ENCODE measurements around the gene MYO9A. TPM values are rescaled to one million over a fixed set of nuclear protein-coding genes. Genes with fewer than 3 reads are reported as not detected.

The MYO9A gene
- total RNA-seq, 1 experiment from 2014 or later, result 23.0 TPM

- ChIA-PET RAD21 (ENCODE audit: low non-redundant PET in 1 of 2, low total read pairs in 2 of 2, uncharacterized antibody in 2 of 2, unreplicated experiment in 2 of 2) (no interaction called here), CTCF (no interaction called here), POLR2A (no interaction called here)
- H3K9me2 ChIP-seq (ENCODE audit: insufficient read depth), result no peaks in the 10 kb centered on the region
- no peak overlapping the region for H2AFZ ChIP-seq (ENCODE audit: low read depth, low read length, poor library complexity, severe bottlenecking)
- H3K4me2 ChIP-seq (ENCODE audit: low read length), result no peak overlapping the region
- H3K4me1 ChIP-seq (ENCODE audit: control insufficient read depth in 1 of 2, insufficient read depth in 2 of 2, low read length in 2 of 2), result no peaks in the 10 kb centered on the region
- 0 out of 2 replicates have a peak, but pooled peaks cover 8% of the 10 kb centered on the region for H3K79me2 ChIP-seq (ENCODE audit: insufficient read depth, low read length)
- no peak overlapping the region for H3K9ac ChIP-seq (ENCODE audit: low read length)
- H3K36me3 ChIP-seq (ENCODE audit: control insufficient read depth in 1 of 2, insufficient read depth in 2 of 2, low read length in 2 of 2), result no peaks in the 10 kb centered on the region
- no peaks in the 10 kb centered on the region for H4K20me1 ChIP-seq (ENCODE audit: insufficient read depth)
- no peak overlapping the region for H3K27ac ChIP-seq (ENCODE audit: low read depth, low read length)
- DNase-seq (ENCODE audit: low read depth, low spot score), result no peak
- no peaks in the 10 kb centered on the region for H3K9me3 ChIP-seq (ENCODE audit: control insufficient read depth in 1 of 2, insufficient read depth in 1 of 2, low read depth in 1 of 2, low read length in 2 of 2)
- no peak for ATAC-seq
- TF ChIP-seq ELF1 (IDR thresholded peaks at IDR 0.05; ENCODE audit: borderline replicate concordance, low read depth) (no peak), SIN3A (IDR thresholded peaks at IDR 0.05; ENCODE audit: low read depth) (no peak), RAD21 (IDR thresholded peaks at IDR 0.05; ENCODE audit: low read depth) (no peak), POLR2A (IDR thresholded peaks at IDR 0.05; ENCODE audit: borderline replicate concordance, extremely low read depth, insufficient read depth, insufficient read length) (no peak), FOSL1 (IDR thresholded peaks at IDR 0.05; ENCODE audit: low read depth) (no peak), POLR2AphosphoS5 (IDR thresholded peaks at IDR 0.05; ENCODE audit: low read depth, low read length) (no peak), ZBTB33 (IDR thresholded peaks at IDR 0.05; ENCODE audit: extremely low read depth, insufficient replicate concordance, low read length) (no peak)
- BruUV-seq (replicated peaks), result no TSS peak
- H3K4me3 ChIP-seq (replicated peaks in 1 of 2; ENCODE audit: low read depth in 1 of 2, low read length in 2 of 2), result no peak overlapping the region
- intact Hi-C loops (cut with micrococcal nuclease), result no loop called here
- no peaks in the 10 kb centered on the region for H3K27me3 ChIP-seq (ENCODE audit: insufficient read depth, low read length)
These were observed 52.1 kb downstream of the MYO9A start for GRCh38 chr15:72065801-72066200.

GRCh38 chr15:72063186-72063585 lies 54.8 kb downstream of the MYO9A start:
- RAD21 ChIA-PET (ENCODE audit: low non-redundant PET in 1 of 2, low total read pairs in 2 of 2, uncharacterized antibody in 2 of 2, unreplicated experiment in 2 of 2), result no interaction called here
- no peaks in the 10 kb centered on the region for H3K4me1 ChIP-seq (ENCODE audit: control insufficient read depth in 1 of 2, insufficient read depth in 2 of 2, low read length in 2 of 2)
- no peaks in the 10 kb centered on the region for H3K36me3 ChIP-seq (ENCODE audit: control insufficient read depth in 1 of 2, insufficient read depth in 2 of 2, low read length in 2 of 2)
- H3K79me2 ChIP-seq (ENCODE audit: insufficient read depth, low read length), result 0 out of 2 replicates have a peak, but pooled peaks cover 8% of the 10 kb centered on the region
- POLR2A ChIA-PET, result no interaction called here
- intact Hi-C loops (cut with micrococcal nuclease), result no loop called here
- DNase-seq (ENCODE audit: low read depth, low spot score) (no peak), ATAC-seq (no peak)
- no peak overlapping the region for H3K9ac ChIP-seq (ENCODE audit: low read length)
- H3K27me3 ChIP-seq (ENCODE audit: insufficient read depth, low read length), result no peaks in the 10 kb centered on the region
- no peak overlapping the region for H2AFZ ChIP-seq (ENCODE audit: low read depth, low read length, poor library complexity, severe bottlenecking)
- H3K4me2 ChIP-seq (ENCODE audit: low read length), result no peak overlapping the region
- no peak overlapping the region for H3K27ac ChIP-seq (ENCODE audit: low read depth, low read length)
- H3K9me2 ChIP-seq (ENCODE audit: insufficient read depth), result no peaks in the 10 kb centered on the region
- CTCF ChIA-PET, result no interaction called here
- no peak for TF ChIP-seq YY1 (IDR thresholded peaks at IDR 0.05; ENCODE audit: extremely low read depth, insufficient replicate concordance, low read depth, low read length)
- TF ChIP-seq CTCF (IDR thresholded peaks at IDR 0.05 in 2 of 3, conservative IDR thresholded peaks at IDR 0.05 in 1 of 3; ENCODE audit: borderline replicate concordance in 1 of 3, insufficient read depth in 1 of 3, low read depth in 2 of 3, low read length in 2 of 3), result no peak
- TF ChIP-seq JUND (IDR thresholded peaks at IDR 0.05), result no peak
- TF ChIP-seq MAX (IDR thresholded peaks at IDR 0.05), result no peak
- no peaks in the 10 kb centered on the region for H4K20me1 ChIP-seq (ENCODE audit: insufficient read depth)
- no TSS peak for BruUV-seq (replicated peaks)
- H3K4me3 ChIP-seq (replicated peaks in 1 of 2; ENCODE audit: low read depth in 1 of 2, low read length in 2 of 2), result no peak overlapping the region
- no peaks in the 10 kb centered on the region for H3K9me3 ChIP-seq (ENCODE audit: control insufficient read depth in 1 of 2, insufficient read depth in 1 of 2, low read depth in 1 of 2, low read length in 2 of 2)
